PFSK-1 (cell line): ENCODE measurements around the gene CALY.

ENCODE experiments used
- FOXP2 ChIP-seq: optimal IDR thresholded peaks from 2 replicates; pipeline ENCODE3; 2011; ENCODE audit warnings: borderline replicate concordance, control low read depth, inconsistent platforms; ENCODE audit not compliant: insufficient read depth; ENCODE audit errors: extremely low read length, extremely low read depth
- POLR2AphosphoS5 ChIP-seq: IDR thresholded peaks from 2 replicates; pipeline ENCODE4 v1.6.1; 2012; ENCODE audit warnings: low read depth, mild to moderate bottlenecking, control low read depth, low read length, moderate library complexity
- TAF1 ChIP-seq: IDR thresholded peaks from 2 replicates; pipeline ENCODE4 v1.6.1; 2012; ENCODE audit warnings: low read length, control low read depth, borderline replicate concordance; ENCODE audit not compliant: insufficient read depth
- TF ChIP-seq, protein P1 (sequence below), 2 experiments: IDR thresholded peaks; 2 replicates each; pipeline versions ENCODE4 v1.6.1 to v1.8.0; 2011 to 2012; ENCODE audit warnings: low read depth in 2 of 2, low read length in 2 of 2, control low read depth in 1 of 2, inconsistent platforms in 1 of 2, mild to moderate bottlenecking in 1 of 2, moderate library complexity in 1 of 2; ENCODE audit not compliant: insufficient read depth in 1 of 2

DNA sequence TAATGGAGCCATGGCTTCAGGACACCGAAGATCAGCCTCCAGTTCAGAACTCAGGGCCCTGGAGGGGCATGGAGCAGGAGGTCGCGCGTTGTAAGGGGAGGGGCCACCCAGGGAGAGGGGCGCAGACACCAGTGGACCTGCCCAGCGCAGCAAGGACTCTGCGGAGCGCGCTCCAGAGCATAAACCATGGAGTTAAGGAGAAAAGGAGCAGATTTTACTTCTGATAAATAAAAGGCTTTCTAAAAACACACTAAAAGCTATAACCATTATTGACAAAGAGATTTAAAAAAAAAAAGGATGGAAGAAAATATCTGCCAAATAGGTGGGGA lies 10.5 kb downstream of the CALY start:
- TF ChIP-seq TAF1 (no peak), POLR2AphosphoS5 (no peak), FOXP2 (no peak)
- TF ChIP-seq, protein P1, sequence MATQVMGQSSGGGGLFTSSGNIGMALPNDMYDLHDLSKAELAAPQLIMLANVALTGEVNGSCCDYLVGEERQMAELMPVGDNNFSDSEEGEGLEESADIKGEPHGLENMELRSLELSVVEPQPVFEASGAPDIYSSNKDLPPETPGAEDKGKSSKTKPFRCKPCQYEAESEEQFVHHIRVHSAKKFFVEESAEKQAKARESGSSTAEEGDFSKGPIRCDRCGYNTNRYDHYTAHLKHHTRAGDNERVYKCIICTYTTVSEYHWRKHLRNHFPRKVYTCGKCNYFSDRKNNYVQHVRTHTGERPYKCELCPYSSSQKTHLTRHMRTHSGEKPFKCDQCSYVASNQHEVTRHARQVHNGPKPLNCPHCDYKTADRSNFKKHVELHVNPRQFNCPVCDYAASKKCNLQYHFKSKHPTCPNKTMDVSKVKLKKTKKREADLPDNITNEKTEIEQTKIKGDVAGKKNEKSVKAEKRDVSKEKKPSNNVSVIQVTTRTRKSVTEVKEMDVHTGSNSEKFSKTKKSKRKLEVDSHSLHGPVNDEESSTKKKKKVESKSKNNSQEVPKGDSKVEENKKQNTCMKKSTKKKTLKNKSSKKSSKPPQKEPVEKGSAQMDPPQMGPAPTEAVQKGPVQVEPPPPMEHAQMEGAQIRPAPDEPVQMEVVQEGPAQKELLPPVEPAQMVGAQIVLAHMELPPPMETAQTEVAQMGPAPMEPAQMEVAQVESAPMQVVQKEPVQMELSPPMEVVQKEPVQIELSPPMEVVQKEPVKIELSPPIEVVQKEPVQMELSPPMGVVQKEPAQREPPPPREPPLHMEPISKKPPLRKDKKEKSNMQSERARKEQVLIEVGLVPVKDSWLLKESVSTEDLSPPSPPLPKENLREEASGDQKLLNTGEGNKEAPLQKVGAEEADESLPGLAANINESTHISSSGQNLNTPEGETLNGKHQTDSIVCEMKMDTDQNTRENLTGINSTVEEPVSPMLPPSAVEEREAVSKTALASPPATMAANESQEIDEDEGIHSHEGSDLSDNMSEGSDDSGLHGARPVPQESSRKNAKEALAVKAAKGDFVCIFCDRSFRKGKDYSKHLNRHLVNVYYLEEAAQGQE (IDR thresholded peaks at IDR 0.05; ENCODE audit: insufficient read depth in 1 of 2, low read depth in 2 of 2, low read length in 2 of 2), result no peak
